K562 (cell line): ENCODE results near the gene OSBPL3. TPM values are rescaled to one million over a fixed set of nuclear protein-coding genes. Genes with fewer than 3 reads are reported as not detected.

Experiments used
- ATAC-seq: fragments of 200-7000 bp; cut with Tn5 transposase; 3 replicates; pipeline ENCODE4 v1.9.1; 2020; ENCODE audit warnings: moderate library complexity
- BruUV-seq: library from RNA; stranded (reverse); fragments of 400-500 nt; replicated peaks from 2 replicates; lab custom pipeline; 2021; lab: Mats Ljungman, UMichigan
- CTCF ChIA-PET: fragments of 300-600 bp; formaldehyde crosslinking; extraction: SDS; loops from one replicate; lab custom pipeline; 2021; ENCODE audit warnings: low intra/inter-chr PET ratio; lab: Yijun Ruan, JAX
- POLR2A ChIA-PET: fragments of 300-600, 350-650 bp; sonication (Branson Sonifier 250); formaldehyde crosslinking; extraction: SDS; loops from one replicate; lab custom pipeline; 2021; ENCODE audit warnings: antibody characterized with exemption, inconsistent platforms; lab: Yijun Ruan, JAX
- DNase-seq, 4 experiments: peaks; one replicate each; pipeline versions ENCODE4 v3.0.0 to v3.0.0-alpha.2; 2011 to 2018; ENCODE audit warnings: low spot score in 3 of 4, mixed read lengths in 3 of 4; ENCODE audit errors: extremely low read depth in 1 of 4
- FAIRE-seq: peaks from 2 replicates; lab custom pipeline; 2011; peaks lifted over from hg19 to GRCh38; lab: Jason Lieb, UNC
- H2AFZ ChIP-seq: 2 replicates; pipeline ENCODE4 v1.6.0; 2011; ENCODE audit warnings: low read depth, low read length, control low read depth, inconsistent platforms
- H3K27ac ChIP-seq: fragments of 200-600 bp; 3 replicates; pipeline ENCODE4 v1.8.0; 2011; ENCODE audit warnings: low read depth, mild to moderate bottlenecking, control low read depth, inconsistent platforms, low read length, moderate library complexity, mixed read lengths; ENCODE audit errors: extremely low read depth
- H3K27me3 ChIP-seq, 2 experiments: fragments of 300-600 bp in 1 of 2; 2 replicates in 1 of 2; 3 replicates in 1 of 2; pipeline versions ENCODE4 v1.6.0 to v1.8.0; 2011; ENCODE audit warnings: inconsistent platforms in 2 of 2, low read length in 2 of 2, mild to moderate bottlenecking in 1 of 2, mixed read lengths in 1 of 2, moderate library complexity in 1 of 2; ENCODE audit not compliant: control insufficient read depth in 2 of 2, insufficient read depth in 2 of 2
- H3K36me3 ChIP-seq: fragments of 300-600 bp; 3 replicates; pipeline ENCODE4 v1.8.0; 2011; ENCODE audit warnings: mild to moderate bottlenecking, low read length, inconsistent platforms; ENCODE audit not compliant: control insufficient read depth, insufficient read depth
- H3K4me1 ChIP-seq, 2 experiments: fragments of 200-600 bp in 1 of 2; replicated peaks in 1 of 2; 2 replicates in 1 of 2; 3 replicates in 1 of 2; pipeline versions ENCODE4 v1.5.1 to v1.8.0; 2011; ENCODE audit warnings: inconsistent platforms in 2 of 2, low read length in 2 of 2, mild to moderate bottlenecking in 1 of 2, mixed read lengths in 1 of 2, moderate library complexity in 1 of 2; ENCODE audit not compliant: control insufficient read depth in 2 of 2, insufficient read depth in 2 of 2
- H3K4me2 ChIP-seq: 2 replicates; pipeline ENCODE4 v1.6.1; 2011; ENCODE audit warnings: low read length, control low read depth, inconsistent platforms, mixed read lengths; ENCODE audit not compliant: insufficient read depth
- H3K4me3 ChIP-seq: fragments of 200-600 bp; sonication (generic), shearing (Covaris generic); 2 replicates; pipeline ENCODE4 v1.5.1; 2016; ENCODE audit warnings: control low read depth, inconsistent platforms
- H3K79me2 ChIP-seq: fragments of 200-600 bp; 3 replicates; pipeline ENCODE4 v1.8.0; 2011; ENCODE audit warnings: low read length, inconsistent platforms; ENCODE audit not compliant: control insufficient read depth, insufficient read depth
- H3K9ac ChIP-seq, 2 experiments: 2 replicates each; pipeline versions ENCODE4 v1.6.0 to v1.6.1; 2011; ENCODE audit warnings: low read depth in 2 of 2, low read length in 2 of 2, control low read depth in 1 of 2, inconsistent platforms in 1 of 2, mild to moderate bottlenecking in 1 of 2, mixed read lengths in 1 of 2; ENCODE audit not compliant: insufficient read depth in 1 of 2
- H3K9me1 ChIP-seq: one replicate; pipeline ENCODE4 v1.6.0; 2011; ENCODE audit warnings: inconsistent platforms, mild to moderate bottlenecking, low read length, moderate library complexity; ENCODE audit not compliant: control insufficient read depth, insufficient read depth
- H3K9me3 ChIP-seq: replicated peaks from 2 replicates; pipeline ENCODE4 v1.5.1; 2011; ENCODE audit warnings: low read depth, low read length, inconsistent platforms; ENCODE audit not compliant: control insufficient read depth, insufficient read depth
- H4K20me1 ChIP-seq: replicated peaks from 2 replicates; pipeline ENCODE4 v1.6.1; 2011; ENCODE audit warnings: low read length, inconsistent platforms, mixed read lengths; ENCODE audit not compliant: control insufficient read depth, insufficient read depth
- FOXA3 ChIP-seq, 2 experiments: fragments of 450-650 bp in 1 of 2; sonication (generic) in 1 of 2; formaldehyde crosslinking; IDR thresholded peaks in 1 of 2; conservative IDR thresholded peaks in 1 of 2; 2 replicates each; pipeline versions ENCODE4 v1.4.0 to v1.8.0; 2020 to 2022; ENCODE audit warnings: mild to moderate bottlenecking in 2 of 2, missing genetic modification reagents in 1 of 2
- KDM1A ChIP-seq, 2 experiments: fragments of 450-650 bp; IDR thresholded peaks; 2 replicates each; pipeline ENCODE4 v1.6.1; 2016; ENCODE audit warnings: mild to moderate bottlenecking in 2 of 2
- SMARCA5 ChIP-seq: fragments of 450-650 bp; IDR thresholded peaks from 2 replicates; pipeline ENCODE4 v1.6.1; 2016
- ZFP91 ChIP-seq: sonication (generic); formaldehyde crosslinking; IDR thresholded peaks from 2 replicates; pipeline ENCODE4 v1.8.0; 2022; ENCODE audit warnings: mild to moderate bottlenecking, missing genetic modification reagents
- in situ Hi-C: fragments of 300-500 bp; cut with MboI; formaldehyde crosslinking; loops from 4 replicates; pipeline ENCODE4 v1.15.0; 2018; ENCODE audit warnings: inconsistent platforms, mixed read lengths
- intact Hi-C: fragments of 100-400 bp; cut with micrococcal nuclease; formaldehyde crosslinking; loops from 2 replicates; pipeline ENCODE4 v1.14.2; 2022
- polyA plus RNA-seq, 8 experiments: library from polyadenylated mRNA; depleted of rRNA in 4 of 8; stranded (reverse) in 5 of 8; unstranded in 3 of 8; fragments of >200 nt; fragmentation: Nextera tagmentation in 2 of 8; fragmentation: Illumina TruSeq in 1 of 8; extraction: Ambion mirVana in 2 of 8; extraction: Trizol in 1 of 8; gene quantifications; 2 replicates each; pipeline versions ENCODE4 v1.2.1 to v1.2.3, GENCODE V29; 2011 to 2014; ENCODE audit warnings: inconsistent platforms in 1 of 8, missing spikeins in 1 of 8
- total RNA-seq, 7 experiments: library from RNA; depleted of rRNA in 6 of 7; stranded (reverse); fragments of >200 nt in 6 of 7; fragmentation: Illumina TruSeq in 2 of 7; extraction: Trizol in 2 of 7; gene quantifications; 2 replicates each; pipeline versions ENCODE4 v1.2.1 to v1.2.3, GENCODE V29; 2011 to 2021; ENCODE audit warnings: low replicate concordance in 1 of 7

The OSBPL3 gene
- total and polyA plus RNA-seq, 9 of the 15 experiments (the other 6 are each of a cell fraction or from before 2014, with no cell fraction given), result 4.8 to 37.2 (median 26.5) TPM

GRCh38 chr7:24972991-24973390 lies 7.0 kb downstream of the OSBPL3 start:
- ATAC-seq (no peak), DNase-seq (no peak)
- Histone ChIP-seq H3K9ac (no peak overlapping the region), H2AFZ (no peak overlapping the region), H3K4me2 (no peak overlapping the region), H3K27ac (no peak overlapping the region)
- POLR2A ChIA-PET, result no interaction called here
- TF ChIP-seq SMARCA5, result no peak
- peak; percentile 40 to 48; a peak in 3 of 4 replicates for TF ChIP-seq KDM1A (IDR thresholded peaks at IDR 0.05)
- no peak for TF ChIP-seq ZFP91 (CRISPR knock-in tag)
- 0 out of 4 replicates have a peak, but pooled peaks of 1 of the 2 experiments have one; percentile 33 for TF ChIP-seq FOXA3 (CRISPR knock-in tag; conservative IDR thresholded peaks at IDR 0.05 in 1 of 2, IDR thresholded peaks at IDR 0.05 in 1 of 2)
- TF ChIP-seq, all 486 proteins: peak for 2
- in situ Hi-C loops (no loop called here), intact Hi-C loops (loop anchor here (5.0 kb wide), 1 partner anchor 41 kb away; no protein-coding TSS in a partner anchor)
- Histone ChIP-seq H4K20me1 (peaks cover 14% of the 10 kb centered on the region; the same call in 1 of the 2 replicates), H3K9me1 (no peaks in the 10 kb centered on the region), H3K4me3 (no peak overlapping the region), H3K36me3 (no peaks in the 10 kb centered on the region), H3K79me2 (peaks cover 97% of the 10 kb centered on the region), H3K27me3 (no peaks in the 10 kb centered on the region), H3K4me1 (peaks cover 15 to 33% of the 10 kb centered on the region in 2 experiments), H3K9me3 (no peaks in the 10 kb centered on the region)
- BruUV-seq, result no TSS peak
- CTCF ChIA-PET, result no interaction called here
- no peak for FAIRE-seq
